ENCODE measurements around the gene ZSWIM1. TPM values are rescaled to one million over a fixed set of nuclear protein-coding genes. Genes with fewer than 3 reads are reported as not detected.

Gene ZSWIM1
- total RNA-seq, 2 donors from 2014 or later, result 11.6 to 12.5 TPM

GRCh38 chr20:45833883-45834796, 46.9 kb upstream of the ZSWIM1 start:
- H3K4me3 Mint-ChIP-seq, result peak overlapping the region; percentile 65
- peaks cover 5% of the 10 kb centered on the region for H3K36me3 Mint-ChIP-seq (ENCODE audit: low read depth)
- TF ChIP-seq CTCF (conservative IDR thresholded peaks at IDR 0.05), result no peak
- H3K9me3 Mint-ChIP-seq, result no peaks in the 10 kb centered on the region
- peak overlapping the region; percentile 42 for H3K27ac ChIP-seq (ENCODE audit: low read depth, low read length)
- DNase-seq, result peak; percentile 93
- 9 to 11% methylated on average over 33 to 71 of the region's 71 CpGs for WGBS, 2 experiments (ENCODE audit: insufficient coverage in 1 of 2, insufficient read length in 1 of 2)
- H3K4me1 Mint-ChIP-seq, result peaks cover 14% of the 10 kb centered on the region
- peaks cover 6% of the 10 kb centered on the region for H3K4me1 ChIP-seq (ENCODE audit: control insufficient read depth, insufficient read depth, low read length)
- H3K9ac ChIP-seq (ENCODE audit: extremely low read depth, low read length, poor library complexity, severe bottlenecking), result peak overlapping the region; percentile 1
- peaks cover 4% of the 10 kb centered on the region for H3K36me3 ChIP-seq (ENCODE audit: control insufficient read depth, insufficient read depth, low read length)
- H3K4me3 ChIP-seq (ENCODE audit: low read length), result peak overlapping the region; percentile 79
- peak overlapping the region; percentile 81 for H3K27ac Mint-ChIP-seq
- no peaks in the 10 kb centered on the region for H3K9me3 ChIP-seq (ENCODE audit: control insufficient read depth, low read length)
- H3K27me3 Mint-ChIP-seq (ENCODE audit: insufficient read depth), result no peaks in the 10 kb centered on the region
- H3K27me3 ChIP-seq (ENCODE audit: control insufficient read depth, insufficient read depth, low read length, poor library complexity, severe bottlenecking), result no peaks in the 10 kb centered on the region

- H3K27ac Mint-ChIP-seq, result no peak overlapping the region
- no peak overlapping the region for H3K9ac ChIP-seq (ENCODE audit: extremely low read depth, low read length, poor library complexity, severe bottlenecking)
- DNase-seq, result no peak
- peaks cover 6% of the 10 kb centered on the region for H3K4me1 ChIP-seq (ENCODE audit: control insufficient read depth, insufficient read depth, low read length)
- 96 to 98% methylated on average over 12 to 14 of the region's 14 CpGs for WGBS, 2 experiments (ENCODE audit: insufficient coverage in 1 of 2, insufficient read length in 1 of 2)
- H3K9me3 ChIP-seq (ENCODE audit: control insufficient read depth, low read length), result no peaks in the 10 kb centered on the region
- H3K4me3 ChIP-seq (ENCODE audit: low read length), result peak overlapping the region; percentile 79
- peaks cover 4% of the 10 kb centered on the region for H3K36me3 ChIP-seq (ENCODE audit: control insufficient read depth, insufficient read depth, low read length)
- peaks cover 5% of the 10 kb centered on the region for H3K36me3 Mint-ChIP-seq (ENCODE audit: low read depth)
- peak overlapping the region; percentile 65 for H3K4me3 Mint-ChIP-seq
- peaks cover 14% of the 10 kb centered on the region for H3K4me1 Mint-ChIP-seq
- H3K27ac ChIP-seq (ENCODE audit: low read depth, low read length), result no peak overlapping the region
- TF ChIP-seq CTCF (conservative IDR thresholded peaks at IDR 0.05), result no peak
- no peaks in the 10 kb centered on the region for H3K27me3 Mint-ChIP-seq (ENCODE audit: insufficient read depth)
- H3K27me3 ChIP-seq (ENCODE audit: control insufficient read depth, insufficient read depth, low read length, poor library complexity, severe bottlenecking), result no peaks in the 10 kb centered on the region
- H3K9me3 Mint-ChIP-seq, result no peaks in the 10 kb centered on the region
Observed at GRCh38 chr20:45834797-45835161, 46.2 kb upstream of the ZSWIM1 start.

DNA sequence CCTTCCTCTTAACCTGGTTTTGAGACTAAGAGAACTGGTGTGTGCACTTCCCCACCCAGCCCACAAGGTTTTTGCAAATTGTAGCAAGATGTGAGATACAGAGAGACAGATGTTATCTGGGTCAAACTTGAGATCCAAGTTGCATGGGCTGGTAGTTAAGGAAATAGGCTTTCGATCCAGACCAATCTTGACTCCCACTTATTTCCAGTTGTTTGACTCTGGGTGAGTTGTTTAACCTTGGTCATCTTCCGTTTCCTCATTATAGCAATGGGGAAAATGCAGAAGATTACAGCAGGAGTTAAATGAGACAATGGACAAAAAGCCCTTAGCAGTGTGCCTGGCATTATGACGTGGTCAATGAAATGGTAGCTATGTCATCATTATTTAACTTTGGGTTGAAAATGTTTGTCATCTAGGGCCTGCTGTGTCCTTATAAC, 45.7 kb upstream of the ZSWIM1 start:
- no peak for DNase-seq

More for the DNA sequence above, 45.7 kb upstream of the ZSWIM1 start:
- Histone ChIP-seq H3K4me1 (ENCODE audit: control insufficient read depth, insufficient read depth, low read length) (peaks cover 6% of the 10 kb centered on the region), H3K27me3 (ENCODE audit: control insufficient read depth, insufficient read depth, low read length, poor library complexity, severe bottlenecking) (no peaks in the 10 kb centered on the region), H3K9ac (ENCODE audit: extremely low read depth, low read length, poor library complexity, severe bottlenecking) (no peak overlapping the region), H3K27ac (ENCODE audit: low read depth, low read length) (no peak overlapping the region), H3K36me3 (ENCODE audit: control insufficient read depth, insufficient read depth, low read length) (peaks cover 4% of the 10 kb centered on the region), H3K9me3 (ENCODE audit: control insufficient read depth, low read length) (no peaks in the 10 kb centered on the region), H3K4me3 (ENCODE audit: low read length) (peak overlapping the region; percentile 79)
- TF ChIP-seq CTCF (conservative IDR thresholded peaks at IDR 0.05), result peak; percentile 16
- peaks cover 14% of the 10 kb centered on the region for H3K4me1 Mint-ChIP-seq
- 94 to 97% methylated on average over 3 of the region's 3 CpGs for WGBS, 2 experiments (ENCODE audit: insufficient coverage in 1 of 2, insufficient read length in 1 of 2)
- no peak overlapping the region for H3K27ac Mint-ChIP-seq
- H3K4me3 Mint-ChIP-seq, result peak overlapping the region; percentile 65
- H3K9me3 Mint-ChIP-seq, result no peaks in the 10 kb centered on the region
- H3K36me3 Mint-ChIP-seq (ENCODE audit: low read depth), result peaks cover 5% of the 10 kb centered on the region
- no peaks in the 10 kb centered on the region for H3K27me3 Mint-ChIP-seq (ENCODE audit: insufficient read depth)
